ENCODE results near the gene C16orf86.
A peak's percentile ranks its signal among the peaks of the same experiment; 100 is the strongest.

Gene C16orf86, protein sequence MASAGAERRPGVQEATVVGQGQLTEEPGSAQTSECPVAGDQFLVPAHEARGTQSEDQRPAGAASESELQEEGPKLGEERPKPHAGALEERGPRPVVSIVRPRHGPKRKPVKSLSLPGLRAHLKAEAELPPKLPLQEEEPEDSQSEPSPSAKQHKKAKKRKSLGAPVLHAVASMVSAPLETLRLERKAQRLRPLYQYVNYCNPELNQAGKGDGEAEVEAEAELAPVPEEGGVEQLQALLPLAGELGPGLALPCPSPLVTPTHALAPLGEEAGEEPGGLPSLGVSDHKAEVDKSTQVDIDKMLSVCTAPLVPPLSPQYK

GRCh38 chr16:67666559-67667452, at the start of gene C16orf86, which contains the start of gene ENKD1:
Gene C16orf86, plus strand, starts transcription at chr16:67666814. Its CDS starts 157 bp downstream, at chr16:67666971.
Gene ENKD1, minus strand, starts transcription at chr16:67666750. Its CDS starts 308 bp downstream, at chr16:67666442.
- DNase-seq: peak; percentile 78

DNA sequence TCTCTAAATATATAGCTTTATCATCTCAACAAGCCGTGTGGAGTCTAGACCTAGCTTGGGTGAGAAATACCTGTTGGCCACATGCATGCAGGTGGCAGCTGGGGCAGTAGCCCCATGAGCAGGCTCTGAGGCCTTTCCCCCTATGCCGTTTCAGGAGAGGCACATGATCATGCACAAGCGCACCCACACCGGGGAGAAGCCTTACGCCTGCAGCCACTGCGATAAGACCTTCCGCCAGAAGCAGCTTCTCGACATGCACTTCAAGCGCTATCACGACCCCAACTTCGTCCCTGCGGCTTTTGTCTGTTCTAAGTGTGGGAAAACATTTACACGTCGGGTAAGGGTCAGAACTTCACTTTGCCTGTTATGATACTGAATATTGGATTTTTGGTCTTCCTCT, 38.4 kb upstream of the C16orf86 start:
- no peak for DNase-seq

- DNase-seq: no peak
Measured at GRCh38 chr16:67632415-67633172, 34.0 kb upstream of the C16orf86 start.

DNA sequence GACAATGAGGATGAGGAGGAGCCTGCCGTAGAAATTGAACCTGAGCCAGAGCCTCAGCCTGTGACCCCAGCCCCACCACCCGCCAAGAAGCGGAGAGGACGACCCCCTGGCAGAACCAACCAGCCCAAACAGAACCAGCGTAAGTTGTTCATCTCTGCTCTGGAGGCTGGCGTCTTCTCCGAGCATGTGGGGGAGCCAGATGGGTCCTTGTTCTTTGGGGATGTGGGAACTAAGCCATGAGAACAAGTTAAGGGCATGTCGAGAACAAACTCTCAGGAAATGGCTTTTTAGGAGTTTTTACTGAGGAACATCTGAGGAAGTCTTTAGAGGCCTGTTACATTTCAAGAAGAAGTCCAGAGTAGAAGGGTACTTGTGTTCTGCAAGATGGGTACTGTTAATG, 29.9 kb upstream of the C16orf86 start:
- no peak for DNase-seq

GRCh38 chr16:67637625-67638024, 29.0 kb upstream of the C16orf86 start:
- DNase-seq: no peak

GRCh38 chr16:67641779-67642708, 24.6 kb upstream of the C16orf86 start:
- no peak for DNase-seq

DNA sequence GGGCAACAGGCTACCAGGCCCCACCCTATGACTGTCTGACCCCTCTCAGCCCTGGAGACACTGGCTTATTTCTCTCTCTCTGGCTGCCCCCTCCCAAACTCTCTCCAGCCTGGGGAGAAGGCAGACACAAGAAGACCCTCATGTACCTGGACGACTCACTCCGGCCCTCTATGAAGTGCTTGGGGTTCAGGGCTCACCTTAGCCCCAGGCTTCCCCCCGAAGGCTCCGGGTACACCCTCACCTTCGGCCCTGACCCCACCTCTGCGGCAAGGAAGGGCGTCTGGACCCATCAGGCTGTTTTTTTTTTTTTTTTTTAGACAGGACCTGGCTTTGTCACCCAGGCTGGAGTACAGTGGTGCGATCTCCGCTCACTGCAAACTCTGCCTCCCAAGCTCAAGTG, 22.6 kb upstream of the C16orf86 start:
- no peak for DNase-seq

DNA sequence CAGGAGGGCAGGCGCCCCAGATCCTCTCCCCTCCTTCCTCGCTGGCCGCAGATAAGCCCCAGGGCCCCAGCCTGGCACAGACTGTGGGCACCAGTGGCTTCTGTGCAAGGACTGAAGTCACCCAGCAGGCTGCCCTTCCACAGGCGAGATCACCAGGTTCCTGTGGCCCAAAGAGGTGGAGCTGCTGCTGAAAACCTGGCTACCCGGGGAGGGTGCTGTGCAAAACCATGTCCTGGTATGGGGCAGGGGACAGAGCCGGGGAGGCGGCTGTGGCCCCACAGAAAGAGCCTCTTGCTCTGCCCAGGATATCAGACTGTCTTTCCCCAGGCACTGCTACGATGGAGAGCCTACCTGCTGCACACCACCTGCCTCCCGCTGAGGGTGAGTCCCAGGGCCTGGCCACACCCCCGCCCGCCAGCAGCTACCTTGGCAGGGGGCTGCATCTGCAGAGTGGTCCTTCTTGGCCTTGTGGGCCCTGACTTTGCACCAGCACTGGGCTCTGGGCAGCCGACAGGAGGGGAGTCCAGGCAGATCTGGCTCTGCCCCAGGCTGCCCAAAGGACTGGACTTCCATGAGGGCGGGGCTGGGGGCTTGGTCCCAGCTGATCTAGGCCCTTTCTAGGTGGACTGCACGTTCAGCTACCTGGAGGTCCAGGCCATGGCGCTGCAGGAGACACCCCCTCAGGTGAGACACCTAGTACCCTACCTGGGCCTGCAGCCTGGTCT, 21.1 kb upstream of the C16orf86 start:
- no peak for DNase-seq

DNA sequence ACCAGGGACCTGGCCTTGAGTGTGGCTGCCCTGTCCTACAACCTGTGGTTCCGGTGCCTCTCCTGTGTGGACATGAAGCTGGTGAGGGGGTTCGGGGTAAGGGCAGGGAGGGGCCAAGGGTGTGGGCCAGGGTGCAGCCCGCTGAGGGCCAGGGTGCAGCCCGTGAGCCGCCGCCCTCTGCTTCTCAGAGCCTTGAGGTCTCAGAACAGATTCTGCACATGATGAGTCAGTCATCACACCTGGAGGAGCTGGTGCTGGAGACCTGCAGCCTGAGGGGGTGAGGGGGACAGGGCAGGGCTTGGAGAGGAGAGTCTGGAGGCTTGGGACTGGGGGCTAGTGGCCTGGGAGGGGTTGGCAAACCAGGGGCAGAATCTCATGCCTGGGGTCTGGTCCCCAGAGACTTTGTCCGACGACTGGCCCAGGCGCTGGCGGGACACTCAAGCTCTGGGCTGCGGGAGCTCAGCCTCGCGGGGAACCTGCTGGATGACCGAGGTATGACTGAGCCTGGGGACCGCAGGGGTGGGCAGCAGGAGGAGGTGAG, 19.4 kb upstream of the C16orf86 start:
- DNase-seq: no peak

DNA sequence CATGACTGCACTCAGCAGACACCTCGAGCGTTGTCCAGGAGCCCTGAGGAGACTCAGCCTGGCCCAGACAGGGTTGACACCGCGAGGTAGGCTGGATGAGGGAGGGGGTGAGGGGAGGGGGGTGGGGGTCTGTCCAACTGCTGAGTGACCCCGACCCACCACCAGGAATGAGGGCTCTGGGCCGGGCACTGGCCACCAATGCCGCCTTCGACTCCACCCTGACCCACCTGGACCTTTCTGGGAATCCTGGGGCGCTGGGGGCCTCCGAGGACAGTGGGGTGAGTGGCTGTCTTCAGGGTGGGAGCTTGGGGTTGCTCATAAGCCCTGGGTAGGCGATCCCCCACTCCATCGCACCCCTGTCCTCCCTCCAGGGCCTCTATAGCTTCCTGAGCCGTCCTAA, 18.9 kb upstream of the C16orf86 start:
- no peak for DNase-seq

- no peak for DNase-seq
Measured at GRCh38 chr16:67648088-67648763, 18.4 kb upstream of the C16orf86 start.

DNA sequence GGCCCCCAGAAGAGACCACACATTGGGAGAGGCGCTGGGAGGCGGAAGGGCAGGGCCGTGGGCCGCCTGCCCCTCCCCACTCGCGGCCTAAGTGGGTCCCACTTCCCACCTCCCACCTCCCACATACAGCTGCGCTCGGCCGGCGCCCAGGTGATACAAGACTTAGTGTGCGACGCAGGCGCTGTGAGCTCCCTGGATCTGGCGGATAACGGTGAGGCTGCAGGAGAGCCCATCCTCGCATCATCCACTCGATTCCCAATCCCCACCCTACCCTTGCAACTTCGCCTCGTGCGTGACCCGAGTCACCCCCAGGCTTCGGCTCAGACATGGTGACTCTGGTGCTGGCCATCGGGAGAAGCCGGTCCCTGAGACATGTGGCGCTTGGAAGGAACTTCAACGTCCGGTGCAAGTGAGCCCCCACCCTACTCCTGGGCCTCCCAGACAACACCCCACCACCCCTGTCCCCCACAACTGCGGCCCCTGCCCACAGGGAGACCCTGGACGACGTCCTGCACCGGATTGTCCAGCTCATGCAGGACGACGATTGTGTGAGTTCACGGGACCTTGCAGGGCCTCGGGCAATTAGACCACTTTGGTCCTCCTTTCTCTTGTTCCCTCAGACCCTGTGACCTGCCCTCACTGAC, 17.7 kb upstream of the C16orf86 start:
- DNase-seq: no peak

DNA sequence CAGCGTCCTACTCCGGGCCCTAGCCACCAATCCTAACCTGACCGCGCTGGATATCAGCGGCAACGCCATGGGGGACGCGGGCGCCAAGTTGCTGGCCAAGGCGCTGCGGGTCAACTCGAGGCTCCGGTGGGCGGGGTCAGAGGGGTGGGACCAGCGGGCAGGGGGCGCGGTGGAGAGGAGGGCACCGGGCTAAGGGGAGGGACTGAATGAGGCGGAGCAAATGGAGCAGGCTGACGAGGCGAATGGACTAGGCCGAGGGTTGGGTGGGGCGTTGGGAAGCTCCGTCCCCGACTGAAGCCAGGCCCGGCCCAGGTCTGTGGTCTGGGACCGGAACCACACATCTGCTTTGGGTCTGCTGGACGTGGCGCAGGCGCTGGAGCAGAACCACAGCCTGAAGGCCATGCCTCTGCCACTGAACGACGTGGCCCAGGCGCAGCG, 17.1 kb upstream of the C16orf86 start:
- no peak for DNase-seq

- DNase-seq: no peak
Measured at GRCh38 chr16:67650023-67650422, 16.6 kb upstream of the C16orf86 start.

- DNase-seq: no peak
Measured at GRCh38 chr16:67651039-67651438, 15.6 kb upstream of the C16orf86 start.

DNA sequence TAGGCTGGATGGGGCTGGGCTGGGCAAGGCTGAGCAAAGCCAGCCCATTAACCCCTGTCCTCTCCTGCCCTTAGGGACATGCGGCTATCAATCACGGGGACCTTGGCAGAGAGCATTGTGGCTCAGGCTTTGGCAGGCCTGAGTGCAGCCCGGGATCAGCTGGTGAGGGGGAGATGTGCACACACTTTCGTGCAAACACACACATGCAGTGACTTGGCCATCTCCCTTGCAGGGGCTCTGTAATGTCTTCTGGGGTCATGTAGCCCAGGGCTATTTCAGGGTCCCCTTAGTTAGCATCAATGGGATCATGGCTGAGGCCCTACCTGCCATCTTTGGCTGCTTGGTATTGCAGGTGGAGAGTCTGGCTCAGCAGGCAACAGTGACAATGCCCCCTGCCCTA, 14.8 kb upstream of the C16orf86 start:
- no peak for DNase-seq

DNA sequence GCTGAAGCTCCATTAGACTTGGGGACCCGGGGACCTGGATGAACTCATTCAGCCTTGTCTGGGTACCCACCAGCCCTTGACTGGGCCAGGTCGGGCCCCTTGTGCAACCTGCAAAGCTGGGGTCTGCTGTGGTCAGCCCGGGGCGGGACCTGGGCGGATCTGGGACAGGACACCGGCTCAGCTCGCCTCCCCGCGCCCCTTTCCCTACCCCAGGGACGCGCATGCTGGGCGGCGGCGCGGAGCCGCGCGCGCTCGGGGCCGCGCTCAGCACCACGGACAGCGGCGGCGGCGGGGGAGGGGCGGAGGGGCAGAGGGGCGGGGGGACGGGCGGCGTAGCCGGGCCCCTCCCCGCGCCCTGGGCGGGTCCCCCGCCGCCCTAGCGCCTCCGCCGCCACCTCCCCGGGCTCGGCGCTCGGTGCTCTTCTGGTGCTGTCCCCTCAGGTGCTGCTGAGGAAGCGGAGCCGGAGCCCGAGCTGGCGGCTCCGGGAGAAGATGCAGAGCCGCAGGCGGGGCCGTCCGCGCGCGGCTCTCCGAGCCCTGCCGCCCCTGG, 14.0 kb upstream of the C16orf86 start:
- DNase-seq: no peak

DNA sequence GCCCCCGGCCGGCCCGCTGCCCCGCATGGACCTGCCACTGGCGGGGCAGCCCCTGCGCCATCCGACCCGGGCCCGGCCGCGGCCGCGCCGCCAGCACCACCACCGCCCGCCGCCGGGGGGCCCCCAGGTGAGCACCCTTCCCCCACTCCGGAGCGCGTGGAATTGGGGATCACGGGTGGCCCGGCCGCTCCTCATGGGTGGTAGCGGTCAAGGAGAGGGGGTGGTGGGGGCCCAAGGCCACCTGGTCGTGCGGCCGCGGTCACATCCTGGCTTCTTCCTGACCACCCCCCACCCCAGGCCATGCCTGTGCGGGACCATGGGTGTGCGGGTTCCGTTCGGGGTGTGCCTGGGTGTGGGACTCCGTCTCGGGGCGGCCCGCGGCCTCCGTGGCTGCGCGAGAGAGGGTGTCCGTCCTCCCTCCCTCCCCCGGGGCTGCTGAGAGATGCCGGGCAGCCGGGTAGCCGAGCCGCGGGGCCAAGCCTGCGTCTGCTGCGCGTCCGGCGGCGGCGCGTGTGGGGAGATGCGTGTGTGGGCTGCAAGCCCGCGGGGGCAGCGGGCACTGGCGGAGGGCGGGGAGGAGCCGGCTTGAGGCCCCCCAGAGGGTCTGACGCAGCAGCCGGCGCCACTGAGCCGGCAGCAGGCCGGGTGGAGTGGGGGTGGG, 13.4 kb upstream of the C16orf86 start:
- no peak for DNase-seq

DNA sequence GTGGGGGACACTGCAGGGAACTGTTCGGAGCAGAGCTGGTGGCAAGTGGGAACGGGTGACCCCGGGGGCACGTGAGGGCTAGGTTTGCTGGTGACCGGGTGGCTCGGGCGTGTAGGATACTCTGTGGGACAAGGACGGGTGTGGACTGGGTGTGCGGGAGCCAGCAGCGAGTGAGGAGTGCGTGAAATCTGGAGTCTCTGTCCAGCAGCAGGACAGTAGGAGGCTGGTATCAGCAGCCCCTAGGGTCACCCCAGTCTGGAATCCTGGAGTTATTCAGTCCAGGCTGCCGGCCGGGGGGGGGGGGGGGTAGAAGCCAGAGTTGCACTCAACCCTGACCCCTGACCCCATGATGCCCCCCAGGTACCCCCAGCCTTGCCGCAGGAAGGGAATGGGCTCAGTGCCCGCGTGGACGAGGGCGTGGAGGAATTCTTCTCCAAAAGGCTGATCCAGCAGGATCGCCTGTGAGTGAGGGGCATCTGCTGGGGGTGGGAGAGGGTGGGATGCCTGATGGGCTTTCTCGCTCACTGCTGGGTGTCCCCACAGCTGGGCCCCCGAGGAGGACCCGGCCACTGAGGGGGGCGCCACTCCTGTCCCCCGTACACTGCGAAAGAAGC, 12.7 kb upstream of the C16orf86 start:
- no peak for DNase-seq

Data from activated gamma-delta T cell treated with Interleukin-2 at 50 U/mL for 16 hours (primary cell).